Immature natural killer cell (primary cell): ENCODE data around the gene CYP46A1. TPM values are rescaled to one million over a fixed set of nuclear protein-coding genes. Genes with fewer than 3 reads are reported as not detected.

Source experiments
- DNase-seq, 3 donors: peaks; one replicate each; pipeline ENCODE4 v3.0.0; 2022; ENCODE audit warnings: mixed read lengths in 1 of 3
- H3K27ac Mint-ChIP-seq, 6 donors: one replicate each; pipeline ENCODE4 v1.8.0; 2020; ENCODE audit warnings: mixed read lengths in 6 of 6, mild to moderate bottlenecking in 5 of 6, inconsistent platforms in 4 of 6, moderate library complexity in 3 of 6
- H3K27me3 Mint-ChIP-seq, 3 donors: one replicate each; pipeline ENCODE4 v1.8.0; 2020 to 2021; ENCODE audit warnings: low read depth in 3 of 3, mild to moderate bottlenecking in 3 of 3, mixed read lengths in 3 of 3, moderate library complexity in 3 of 3, inconsistent platforms in 1 of 3
- H3K36me3 Mint-ChIP-seq, 3 donors: one replicate each; pipeline ENCODE4 v1.8.0; 2020; ENCODE audit warnings: mixed read lengths in 3 of 3, inconsistent platforms in 2 of 3, mild to moderate bottlenecking in 2 of 3
- H3K4me1 Mint-ChIP-seq, 2 donors: one replicate each; pipeline ENCODE4 v1.8.0; 2020; ENCODE audit warnings: inconsistent platforms in 2 of 2, mild to moderate bottlenecking in 2 of 2, mixed read lengths in 2 of 2, moderate library complexity in 1 of 2
- H3K4me3 Mint-ChIP-seq, 5 donors: one replicate each; pipeline ENCODE4 v1.8.0; 2020; ENCODE audit warnings: mild to moderate bottlenecking in 5 of 5, mixed read lengths in 5 of 5, inconsistent platforms in 3 of 5, moderate library complexity in 3 of 5
- H3K9me3 Mint-ChIP-seq, 6 donors: one replicate each; pipeline ENCODE4 v1.8.0; 2020; ENCODE audit warnings: mild to moderate bottlenecking in 6 of 6, mixed read lengths in 6 of 6, inconsistent platforms in 4 of 6, moderate library complexity in 3 of 6
- polyA plus RNA-seq, 3 donors: library from polyadenylated mRNA; unstranded; fragments of 300-500 nt; fragmentation: Illumina TruSeq; gene quantifications; one replicate each; pipeline ENCODE4 v1.2.3, GENCODE V29; 2021

CYP46A1 gene
- polyA plus RNA-seq, 3 donors from 2014 or later: not detected

GRCh38 chr14:99722741-99723140 is 38.6 kb downstream of the CYP46A1 start:
- peaks cover 2 to 8% (median 7%) of the 10 kb centered on the region in 3 donors for H3K27me3 Mint-ChIP-seq
- H3K4me1 Mint-ChIP-seq: no peaks in the 10 kb centered on the region
- no peak overlapping the region for H3K27ac Mint-ChIP-seq
- H3K36me3 Mint-ChIP-seq: no peaks in the 10 kb centered on the region
- H3K9me3 Mint-ChIP-seq: no peaks in the 10 kb centered on the region
- no peak overlapping the region for H3K4me3 Mint-ChIP-seq
- no peak for DNase-seq

GRCh38 chr14:99724196-99724891 is 40.2 kb downstream of the CYP46A1 start:
- no peaks in the 10 kb centered on the region for H3K36me3 Mint-ChIP-seq
- no peak overlapping the region for H3K27ac Mint-ChIP-seq
- no peaks in the 10 kb centered on the region for H3K4me1 Mint-ChIP-seq
- DNase-seq: no peak
- H3K4me3 Mint-ChIP-seq: no peak overlapping the region
- H3K27me3 Mint-ChIP-seq: peaks cover 3 to 9% (median 8%) of the 10 kb centered on the region in 3 donors
- no peaks in the 10 kb centered on the region for H3K9me3 Mint-ChIP-seq

GRCh38 chr14:99724939-99725773 is 41.1 kb downstream of the CYP46A1 start:
- Mint-ChIP-seq H3K4me3 (no peak overlapping the region), H3K27ac (no peak overlapping the region), H3K9me3 (no peaks in the 10 kb centered on the region), H3K27me3 (peaks cover 3 to 12% (median 7%) of the 10 kb centered on the region in 3 donors), H3K4me1 (no peaks in the 10 kb centered on the region), H3K36me3 (no peaks in the 10 kb centered on the region)
- DNase-seq: no peak

GRCh38 chr14:99725774-99726537 is 41.9 kb downstream of the CYP46A1 start:
- DNase-seq: no peak
- no peak overlapping the region for H3K4me3 Mint-ChIP-seq
- no peaks in the 10 kb centered on the region for H3K36me3 Mint-ChIP-seq
- H3K4me1 Mint-ChIP-seq: no peaks in the 10 kb centered on the region
- H3K9me3 Mint-ChIP-seq: no peaks in the 10 kb centered on the region
- no peak overlapping the region for H3K27ac Mint-ChIP-seq
- peaks cover 5 to 12% (median 9%) of the 10 kb centered on the region in 3 donors for H3K27me3 Mint-ChIP-seq

GRCh38 chr14:99726538-99727095 is 42.5 kb downstream of the CYP46A1 start:
- Mint-ChIP-seq H3K4me3 (no peak overlapping the region), H3K27ac (no peak overlapping the region), H3K4me1 (no peaks in the 10 kb centered on the region), H3K9me3 (no peaks in the 10 kb centered on the region), H3K36me3 (no peaks in the 10 kb centered on the region), H3K27me3 (peaks cover 7 to 12% (median 9%) of the 10 kb centered on the region in 3 donors)
- DNase-seq: no peak

- Mint-ChIP-seq H3K9me3 (no peaks in the 10 kb centered on the region), H3K36me3 (no peaks in the 10 kb centered on the region), H3K27me3 (peaks cover 7 to 12% (median 9%) of the 10 kb centered on the region in 3 donors), H3K27ac (no peak overlapping the region), H3K4me3 (no peak overlapping the region), H3K4me1 (no peaks in the 10 kb centered on the region)
- DNase-seq: no peak
These were observed 43.2 kb downstream of the CYP46A1 start for GRCh38 chr14:99727096-99727870.

- Mint-ChIP-seq H3K27ac (no peak overlapping the region), H3K9me3 (no peaks in the 10 kb centered on the region), H3K27me3 (peaks cover 7 to 16% (median 11%) of the 10 kb centered on the region in 3 donors), H3K36me3 (no peaks in the 10 kb centered on the region), H3K4me3 (no peak overlapping the region), H3K4me1 (no peaks in the 10 kb centered on the region)
- no peak for DNase-seq
These were observed 44.3 kb downstream of the CYP46A1 start for GRCh38 chr14:99728231-99728920.

GRCh38 chr14:99728981-99729451 is 44.9 kb downstream of the CYP46A1 start:
- no peak for DNase-seq
- H3K36me3 Mint-ChIP-seq: no peaks in the 10 kb centered on the region
- no peak overlapping the region for H3K4me3 Mint-ChIP-seq
- peaks cover 9 to 14% (median 11%) of the 10 kb centered on the region in 3 donors for H3K27me3 Mint-ChIP-seq
- H3K4me1 Mint-ChIP-seq: no peaks in the 10 kb centered on the region
- H3K27ac Mint-ChIP-seq: no peak overlapping the region
- H3K9me3 Mint-ChIP-seq: no peaks in the 10 kb centered on the region

GRCh38 chr14:99729991-99730875 is 46.1 kb downstream of the CYP46A1 start:
- no peaks in the 10 kb centered on the region for H3K4me1 Mint-ChIP-seq
- peaks cover 9 to 14% (median 11%) of the 10 kb centered on the region in 3 donors for H3K27me3 Mint-ChIP-seq
- no peak overlapping the region for H3K27ac Mint-ChIP-seq
- peak; percentile 27 to 41 (median 37) for DNase-seq
- H3K36me3 Mint-ChIP-seq: no peaks in the 10 kb centered on the region
- H3K4me3 Mint-ChIP-seq: peak overlapping the region in 3 of 5 donors; percentile 38 to 64 (median 42)
- no peaks in the 10 kb centered on the region for H3K9me3 Mint-ChIP-seq

GRCh38 chr14:99730876-99731546 is 46.9 kb downstream of the CYP46A1 start:
- H3K36me3 Mint-ChIP-seq: no peaks in the 10 kb centered on the region
- peaks cover 5 to 18% (median 7%) of the 10 kb centered on the region in 3 donors for H3K27me3 Mint-ChIP-seq
- H3K9me3 Mint-ChIP-seq: no peaks in the 10 kb centered on the region
- no peak overlapping the region for H3K27ac Mint-ChIP-seq
- no peaks in the 10 kb centered on the region for H3K4me1 Mint-ChIP-seq
- no peak for DNase-seq
- peak overlapping the region in 3 of 5 donors; percentile 38 to 64 (median 42) for H3K4me3 Mint-ChIP-seq
